ENCODE data around the gene NRK. TPM values are rescaled to one million over a fixed set of nuclear protein-coding genes. Genes with fewer than 3 reads are reported as not detected.
A peak's percentile ranks its signal among the peaks of the same experiment; 100 is the strongest.

NRK gene
- total and polyA plus RNA-seq, 2 donors (not counting 1 experiment from before 2014, with no cell fraction given) = 0.30 to 0.50 TPM

DNA sequence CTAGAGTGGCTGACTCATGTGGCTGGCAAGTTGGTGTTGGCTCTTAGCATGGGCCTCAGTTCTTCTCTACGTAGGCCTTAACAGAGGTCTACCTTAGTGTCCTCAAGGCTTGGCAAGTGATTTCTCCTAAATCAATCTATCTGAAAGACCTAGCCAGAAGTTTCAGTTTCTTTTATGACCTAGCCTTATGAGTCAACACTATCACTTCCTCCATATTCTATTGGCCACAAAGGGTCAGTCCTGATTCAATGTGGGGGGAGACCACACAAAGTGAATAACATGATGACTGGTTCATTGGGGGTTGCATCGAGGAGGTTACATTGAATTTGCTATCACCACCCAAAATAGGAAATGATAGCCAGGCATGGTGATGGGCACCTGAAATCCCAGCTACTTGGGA lies 5.8 kb upstream of the NRK start:
- Histone ChIP-seq H3K36me3 (ENCODE audit: control insufficient read depth, insufficient read depth, low read length) (no peaks in the 10 kb centered on the region), H2AFZ (ENCODE audit: low read length) (no peak overlapping the region), H3K27ac (ENCODE audit: insufficient read depth, low read length) (no peak overlapping the region), H3K79me2 (ENCODE audit: control insufficient read depth, insufficient read depth, low read length) (no peaks in the 10 kb centered on the region), H3K4me2 (ENCODE audit: extremely low read depth, insufficient read depth, low read length) (no peak overlapping the region), H3K9me3 (ENCODE audit: control insufficient read depth, insufficient read depth, low read depth, low read length) (no peaks in the 10 kb centered on the region), H4K20me1 (ENCODE audit: control insufficient read depth, extremely low read depth, insufficient read depth, low read length) (no peaks in the 10 kb centered on the region), H3K4me1 (ENCODE audit: control insufficient read depth, extremely low read depth, insufficient read depth, low read length) (no peaks in the 10 kb centered on the region), H3K27me3 (ENCODE audit: control insufficient read depth, insufficient read depth, low read length) (no peaks in the 10 kb centered on the region), H3K4me3 (replicated peaks in 1 of 4; ENCODE audit: control extremely low read depth in 1 of 4, insufficient read depth in 1 of 4, low read depth in 3 of 4, low read length in 4 of 4) (no peak overlapping the region), H3K9ac (ENCODE audit: insufficient read depth, low read length) (no peak overlapping the region)
- DNase-seq (ENCODE audit: low read depth in 2 of 2) = no peak
- no peak for TF ChIP-seq EZH2 (IDR thresholded peaks at IDR 0.05; ENCODE audit: low read length, missing control alignments)
- TF ChIP-seq, protein P1, sequence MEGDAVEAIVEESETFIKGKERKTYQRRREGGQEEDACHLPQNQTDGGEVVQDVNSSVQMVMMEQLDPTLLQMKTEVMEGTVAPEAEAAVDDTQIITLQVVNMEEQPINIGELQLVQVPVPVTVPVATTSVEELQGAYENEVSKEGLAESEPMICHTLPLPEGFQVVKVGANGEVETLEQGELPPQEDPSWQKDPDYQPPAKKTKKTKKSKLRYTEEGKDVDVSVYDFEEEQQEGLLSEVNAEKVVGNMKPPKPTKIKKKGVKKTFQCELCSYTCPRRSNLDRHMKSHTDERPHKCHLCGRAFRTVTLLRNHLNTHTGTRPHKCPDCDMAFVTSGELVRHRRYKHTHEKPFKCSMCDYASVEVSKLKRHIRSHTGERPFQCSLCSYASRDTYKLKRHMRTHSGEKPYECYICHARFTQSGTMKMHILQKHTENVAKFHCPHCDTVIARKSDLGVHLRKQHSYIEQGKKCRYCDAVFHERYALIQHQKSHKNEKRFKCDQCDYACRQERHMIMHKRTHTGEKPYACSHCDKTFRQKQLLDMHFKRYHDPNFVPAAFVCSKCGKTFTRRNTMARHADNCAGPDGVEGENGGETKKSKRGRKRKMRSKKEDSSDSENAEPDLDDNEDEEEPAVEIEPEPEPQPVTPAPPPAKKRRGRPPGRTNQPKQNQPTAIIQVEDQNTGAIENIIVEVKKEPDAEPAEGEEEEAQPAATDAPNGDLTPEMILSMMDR (conservative IDR thresholded peaks at IDR 0.05 in 1 of 2, IDR thresholded peaks at IDR 0.05 in 1 of 2; ENCODE audit: low read depth in 1 of 2, low read length in 2 of 2) = no peak

GRCh38 chrX:105820247-105820646 lies 2.1 kb upstream of the NRK start:
- Histone ChIP-seq H3K4me3 (replicated peaks in 1 of 4; ENCODE audit: control extremely low read depth in 1 of 4, insufficient read depth in 1 of 4, low read depth in 3 of 4, low read length in 4 of 4) (no peak overlapping the region), H3K36me3 (ENCODE audit: control insufficient read depth, insufficient read depth, low read length) (no peaks in the 10 kb centered on the region), H3K27ac (ENCODE audit: insufficient read depth, low read length) (no peak overlapping the region), H2AFZ (ENCODE audit: low read length) (no peak overlapping the region), H3K79me2 (ENCODE audit: control insufficient read depth, insufficient read depth, low read length) (no peaks in the 10 kb centered on the region), H3K27me3 (ENCODE audit: control insufficient read depth, insufficient read depth, low read length) (no peaks in the 10 kb centered on the region), H4K20me1 (ENCODE audit: control insufficient read depth, extremely low read depth, insufficient read depth, low read length) (no peaks in the 10 kb centered on the region), H3K4me1 (ENCODE audit: control insufficient read depth, extremely low read depth, insufficient read depth, low read length) (no peaks in the 10 kb centered on the region), H3K9me3 (ENCODE audit: control insufficient read depth, insufficient read depth, low read depth, low read length) (no peaks in the 10 kb centered on the region), H3K4me2 (ENCODE audit: extremely low read depth, insufficient read depth, low read length) (no peak overlapping the region), H3K9ac (ENCODE audit: insufficient read depth, low read length) (no peak overlapping the region)
- DNase-seq (ENCODE audit: low read depth in 2 of 2) = no peak
- no peak for TF ChIP-seq EZH2 (IDR thresholded peaks at IDR 0.05; ENCODE audit: low read length, missing control alignments)
- TF ChIP-seq, protein P1 (conservative IDR thresholded peaks at IDR 0.05 in 1 of 2, IDR thresholded peaks at IDR 0.05 in 1 of 2; ENCODE audit: low read depth in 1 of 2, low read length in 2 of 2) = no peak

- Histone ChIP-seq H3K4me1 (ENCODE audit: control insufficient read depth, extremely low read depth, insufficient read depth, low read length) (no peaks in the 10 kb centered on the region), H3K4me2 (ENCODE audit: extremely low read depth, insufficient read depth, low read length) (peak overlapping the region; percentile 44), H2AFZ (ENCODE audit: low read length) (no peak overlapping the region), H3K79me2 (ENCODE audit: control insufficient read depth, insufficient read depth, low read length) (no peaks in the 10 kb centered on the region), H3K9me3 (ENCODE audit: control insufficient read depth, insufficient read depth, low read depth, low read length) (no peaks in the 10 kb centered on the region), H4K20me1 (ENCODE audit: control insufficient read depth, extremely low read depth, insufficient read depth, low read length) (no peaks in the 10 kb centered on the region), H3K27ac (ENCODE audit: insufficient read depth, low read length) (no peak overlapping the region), H3K4me3 (replicated peaks in 1 of 4; ENCODE audit: control extremely low read depth in 1 of 4, insufficient read depth in 1 of 4, low read depth in 3 of 4, low read length in 4 of 4) (peak overlapping the region in 2 of 4 experiments; percentile 27 to 61), H3K27me3 (ENCODE audit: control insufficient read depth, insufficient read depth, low read length) (no peaks in the 10 kb centered on the region), H3K36me3 (ENCODE audit: control insufficient read depth, insufficient read depth, low read length) (no peaks in the 10 kb centered on the region), H3K9ac (ENCODE audit: insufficient read depth, low read length) (no peak overlapping the region)
- no peak for TF ChIP-seq EZH2 (IDR thresholded peaks at IDR 0.05; ENCODE audit: low read length, missing control alignments)
- TF ChIP-seq, protein P1 (conservative IDR thresholded peaks at IDR 0.05 in 1 of 2, IDR thresholded peaks at IDR 0.05 in 1 of 2; ENCODE audit: low read depth in 1 of 2, low read length in 2 of 2) = no peak
- peak; percentile 54 to 71 for DNase-seq (ENCODE audit: low read depth in 2 of 2)
Measured at GRCh38 chrX:105821471-105822121, 743 bp upstream of the NRK start.
